ENCODE results near the gene C1orf53.

The C1orf53 gene

GRCh38 chr1:197862221-197862620 lies 40.2 kb upstream of the C1orf53 start:
- no peaks in the 10 kb centered on the region for H3F3A ChIP-seq (ENCODE audit: insufficient read depth, low read length)
- H3K9me2 ChIP-seq (ENCODE audit: low read depth, low read length): no peaks in the 10 kb centered on the region
- H3K27me3 ChIP-seq (ENCODE audit: insufficient read depth, low read length): no peaks in the 10 kb centered on the region
- no peak overlapping the region for H3K27ac ChIP-seq (ENCODE audit: low read depth, low read length, poor library complexity, severe bottlenecking)
- H3K9me3 ChIP-seq (ENCODE audit: low read length): no peaks in the 10 kb centered on the region
- no peak overlapping the region for H3K4me2 ChIP-seq (ENCODE audit: low read length)
- no peak overlapping the region for H3K9ac ChIP-seq (ENCODE audit: low read length)
- no peaks in the 10 kb centered on the region for H4K20me1 ChIP-seq (ENCODE audit: insufficient read depth, low read length)
- no peaks in the 10 kb centered on the region for H3K79me2 ChIP-seq (ENCODE audit: insufficient read depth, low read length)
- no peak overlapping the region for H2AFZ ChIP-seq (ENCODE audit: low read length)
- TF ChIP-seq CTCF (IDR thresholded peaks at IDR 0.05; ENCODE audit: low read length) (no peak), EZH2 (IDR thresholded peaks at IDR 0.05; ENCODE audit: borderline replicate concordance, low read length) (no peak)
- H3K4me3 ChIP-seq (ENCODE audit: low read depth, low read length, poor library complexity, severe bottlenecking): no peak overlapping the region
- peaks cover 6% of the 10 kb centered on the region for H3K4me1 ChIP-seq (ENCODE audit: insufficient read depth, low read length, severe bottlenecking)
- no peaks in the 10 kb centered on the region for H3K36me3 ChIP-seq (ENCODE audit: insufficient read depth, low read length)

DNA sequence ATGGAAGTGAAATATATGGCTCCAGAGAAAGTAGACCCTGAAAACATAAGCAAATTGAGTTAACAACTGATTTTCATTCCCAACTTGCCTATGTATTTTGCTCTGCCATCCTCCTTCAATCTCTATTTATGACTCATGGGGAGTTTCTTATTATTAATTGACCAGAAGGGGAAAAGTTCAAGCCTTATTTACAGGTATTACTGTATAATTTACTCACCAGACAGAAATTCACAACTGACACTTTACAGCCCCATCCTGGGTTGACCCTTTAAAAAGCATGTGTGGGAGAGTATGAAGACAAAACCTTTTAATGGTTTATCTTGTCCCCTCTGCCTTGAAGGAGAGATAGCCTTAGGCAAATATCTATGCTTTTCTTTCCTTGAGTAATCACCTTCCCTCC lies 39.8 kb upstream of the C1orf53 start:
- H3K9ac ChIP-seq (ENCODE audit: low read length): no peak overlapping the region
- H3K4me3 ChIP-seq (ENCODE audit: low read depth, low read length, poor library complexity, severe bottlenecking): no peak overlapping the region
- no peaks in the 10 kb centered on the region for H3K27me3 ChIP-seq (ENCODE audit: insufficient read depth, low read length)
- no peak overlapping the region for H3K27ac ChIP-seq (ENCODE audit: low read depth, low read length, poor library complexity, severe bottlenecking)
- no peaks in the 10 kb centered on the region for H3K9me3 ChIP-seq (ENCODE audit: low read length)
- no peak overlapping the region for H2AFZ ChIP-seq (ENCODE audit: low read length)
- H3K36me3 ChIP-seq (ENCODE audit: insufficient read depth, low read length): no peaks in the 10 kb centered on the region
- peaks cover 1% of the 10 kb centered on the region for H3K4me1 ChIP-seq (ENCODE audit: insufficient read depth, low read length, severe bottlenecking)
- H4K20me1 ChIP-seq (ENCODE audit: insufficient read depth, low read length): no peaks in the 10 kb centered on the region
- TF ChIP-seq EZH2 (IDR thresholded peaks at IDR 0.05; ENCODE audit: borderline replicate concordance, low read length) (no peak), CTCF (IDR thresholded peaks at IDR 0.05; ENCODE audit: low read length) (no peak)
- no peaks in the 10 kb centered on the region for H3F3A ChIP-seq (ENCODE audit: insufficient read depth, low read length)
- no peak overlapping the region for H3K4me2 ChIP-seq (ENCODE audit: low read length)
- no peaks in the 10 kb centered on the region for H3K79me2 ChIP-seq (ENCODE audit: insufficient read depth, low read length)
- H3K9me2 ChIP-seq (ENCODE audit: low read depth, low read length): no peaks in the 10 kb centered on the region

- no peak overlapping the region for H2AFZ ChIP-seq (ENCODE audit: low read length)
- no peaks in the 10 kb centered on the region for H3K79me2 ChIP-seq (ENCODE audit: insufficient read depth, low read length)
- H3K9ac ChIP-seq (ENCODE audit: low read length): no peak overlapping the region
- H4K20me1 ChIP-seq (ENCODE audit: insufficient read depth, low read length): no peaks in the 10 kb centered on the region
- no peaks in the 10 kb centered on the region for H3K9me2 ChIP-seq (ENCODE audit: low read depth, low read length)
- H3K27me3 ChIP-seq (ENCODE audit: insufficient read depth, low read length): no peaks in the 10 kb centered on the region
- no peak overlapping the region for H3K4me3 ChIP-seq (ENCODE audit: low read depth, low read length, poor library complexity, severe bottlenecking)
- H3F3A ChIP-seq (ENCODE audit: insufficient read depth, low read length): no peaks in the 10 kb centered on the region
- TF ChIP-seq EZH2 (IDR thresholded peaks at IDR 0.05; ENCODE audit: borderline replicate concordance, low read length) (no peak), CTCF (IDR thresholded peaks at IDR 0.05; ENCODE audit: low read length) (no peak)
- H3K4me2 ChIP-seq (ENCODE audit: low read length): no peak overlapping the region
- H3K27ac ChIP-seq (ENCODE audit: low read depth, low read length, poor library complexity, severe bottlenecking): no peak overlapping the region
- no peaks in the 10 kb centered on the region for H3K36me3 ChIP-seq (ENCODE audit: insufficient read depth, low read length)
- H3K9me3 ChIP-seq (ENCODE audit: low read length): no peaks in the 10 kb centered on the region
- H3K4me1 ChIP-seq (ENCODE audit: insufficient read depth, low read length, severe bottlenecking): no peaks in the 10 kb centered on the region
Observed at GRCh38 chr1:197865809-197866208, 36.6 kb upstream of the C1orf53 start.
